Left lung (tissue), 10 donors: Measurements from ENCODE around the gene CACNA1F. TPM values are rescaled to one million over a fixed set of nuclear protein-coding genes. Genes with fewer than 3 reads are reported as not detected.

Experiments used
- ATAC-seq: fragments of 200-7000 bp; cut with Tn5 transposase; one replicate; pipeline ENCODE4 v1.9.1; 2020; ENCODE audit warnings: moderate library complexity
- DNase-seq, 4 donors: peaks; one replicate each; pipeline ENCODE4 v3.0.0-alpha.2; 2013 to 2020
- H3K27ac ChIP-seq, 2 donors: fragments of 200-600 bp; sonication (generic) in 1 of 2; one replicate each; pipeline versions ENCODE4 v1.5.0 to v1.8.0; 2020 to 2021
- H3K27me3 ChIP-seq, 2 donors: fragments of 200-600 bp; sonication (generic) in 1 of 2; one replicate each; pipeline versions ENCODE4 v1.5.0 to v1.8.0; 2020 to 2021
- H3K36me3 ChIP-seq, 2 donors: fragments of 200-600 bp; sonication (generic) in 1 of 2; one replicate each; pipeline versions ENCODE4 v1.5.0 to v1.8.0; 2020 to 2021
- H3K4me1 ChIP-seq, 2 donors: fragments of 200-600 bp; one replicate each; pipeline ENCODE4 v1.8.0; 2021
- H3K4me3 ChIP-seq, 2 donors: fragments of 200-600 bp; sonication (generic) in 1 of 2; one replicate each; pipeline versions ENCODE4 v1.5.0 to v1.8.0; 2020 to 2021; ENCODE audit warnings: mild to moderate bottlenecking in 1 of 2
- H3K9me3 ChIP-seq, 2 donors: fragments of 200-600 bp; sonication (generic) in 1 of 2; one replicate each; pipeline versions ENCODE4 v1.5.0 to v1.8.0; 2020 to 2021
- CTCF ChIP-seq, 2 donors: fragments of 200-600 bp; sonication (generic) in 1 of 2; IDR thresholded peaks; one replicate each; pipeline versions ENCODE4 v1.5.0 to v1.8.0; 2021; ENCODE audit warnings: antibody characterized with exemption in 2 of 2
- intact Hi-C, 2 donors: fragments of 100-400 bp; cut with DNase I; formaldehyde crosslinking; loops; one replicate each; pipeline versions ENCODE4 v1.11.2 to v1.14.2; 2022
- polyA plus RNA-seq, 6 donors: library from polyadenylated mRNA; unstranded; fragments of 120-200 nt; gene quantifications; one replicate each; pipeline ENCODE4 v1.2.1, GENCODE V29; 2013; ENCODE audit not compliant: insufficient read length in 6 of 6
- total RNA-seq, 2 donors: library from RNA; stranded (reverse); fragmentation: NEBNext Ultra II Directional; extraction: Animal tissue kit (Norgen Biotek cat#: 25700); gene quantifications; one replicate each; pipeline ENCODE4 v1.2.1, GENCODE V29; 2021
- donor health status: DM: no; HTN: yes; CAD: no.
- donor health status: DM: no; HTN: no; CAD: no.

The CACNA1F gene
- total and polyA plus RNA-seq, 8 donors: 0.20 to 0.73 (median 0.25) TPM

GRCh38 chrX:49250066-49250465 is 16.9 kb upstream of the CACNA1F start:
- no peak for TF ChIP-seq CTCF (IDR thresholded peaks at IDR 0.05)

GRCh38 chrX:49249616-49250015 is 16.5 kb upstream of the CACNA1F start:
- H3K36me3 ChIP-seq: peaks cover 0 to 56% of the 10 kb centered on the region in 2 donors
- TF ChIP-seq CTCF (IDR thresholded peaks at IDR 0.05): no peak
- intact Hi-C loops: no loop called here
- no peaks in the 10 kb centered on the region for H3K9me3 ChIP-seq
- no peaks in the 10 kb centered on the region for H3K27me3 ChIP-seq
- no peak for ATAC-seq
- no peak for DNase-seq
- no peak overlapping the region for H3K27ac ChIP-seq
- H3K4me1 ChIP-seq: no peaks in the 10 kb centered on the region
- no peak overlapping the region for H3K4me3 ChIP-seq

More at GRCh38 chrX:49250066-49250465, 16.9 kb upstream of the CACNA1F start:
- ATAC-seq (no peak), DNase-seq (no peak)
- Histone ChIP-seq H3K27ac (no peak overlapping the region), H3K9me3 (no peaks in the 10 kb centered on the region), H3K4me1 (no peaks in the 10 kb centered on the region), H3K27me3 (no peaks in the 10 kb centered on the region), H3K4me3 (no peak overlapping the region), H3K36me3 (peaks cover 0 to 52% of the 10 kb centered on the region in 2 donors)
- intact Hi-C loops: no loop called here

GRCh38 chrX:49249071-49249470 is 15.9 kb upstream of the CACNA1F start:
- H3K9me3 ChIP-seq: no peaks in the 10 kb centered on the region
- H3K36me3 ChIP-seq: peaks cover 0 to 62% of the 10 kb centered on the region in 2 donors
- H3K27me3 ChIP-seq: no peaks in the 10 kb centered on the region
- no peaks in the 10 kb centered on the region for H3K4me1 ChIP-seq
- intact Hi-C loops: no loop called here
- no peak for ATAC-seq
- no peak overlapping the region for H3K4me3 ChIP-seq
- H3K27ac ChIP-seq: no peak overlapping the region
- no peak for TF ChIP-seq CTCF (IDR thresholded peaks at IDR 0.05)
- DNase-seq: no peak

GRCh38 chrX:49247916-49248811 is 15.0 kb upstream of the CACNA1F start:
- Histone ChIP-seq H3K36me3 (peaks cover 0 to 71% of the 10 kb centered on the region in 2 donors), H3K27me3 (no peaks in the 10 kb centered on the region), H3K27ac (no peak overlapping the region), H3K4me1 (no peaks in the 10 kb centered on the region), H3K9me3 (no peaks in the 10 kb centered on the region), H3K4me3 (no peak overlapping the region)
- DNase-seq (no peak), ATAC-seq (no peak)
- intact Hi-C loops: no loop called here
- TF ChIP-seq CTCF (IDR thresholded peaks at IDR 0.05): no peak

GRCh38 chrX:49247346-49247745 is 14.2 kb upstream of the CACNA1F start:
- no peak for ATAC-seq
- Histone ChIP-seq H3K27ac (no peak overlapping the region), H3K4me1 (no peaks in the 10 kb centered on the region), H3K36me3 (peaks cover 0 to 79% of the 10 kb centered on the region in 2 donors), H3K9me3 (no peaks in the 10 kb centered on the region), H3K4me3 (no peak overlapping the region), H3K27me3 (no peaks in the 10 kb centered on the region)
- intact Hi-C loops: no loop called here
- DNase-seq: no peak
- TF ChIP-seq CTCF (IDR thresholded peaks at IDR 0.05): no peak
